Stimulated activated CD4-positive, alpha-beta T cell treated with anti-CD3 and anti-CD28 coated beads, Interleukin-4, amount 100 ng/mL, for 4 hours (primary cell): ENCODE data around the gene GAS7.

ENCODE experiments used
- DNase-seq, 2 experiments: peaks; one replicate each; pipeline ENCODE4 v3.0.0-alpha.2; 2020

GAS7 gene

GRCh38 chr17:9868552-9868951 is 329.9 kb downstream of the GAS7 start:
- DNase-seq, result no peak

DNA sequence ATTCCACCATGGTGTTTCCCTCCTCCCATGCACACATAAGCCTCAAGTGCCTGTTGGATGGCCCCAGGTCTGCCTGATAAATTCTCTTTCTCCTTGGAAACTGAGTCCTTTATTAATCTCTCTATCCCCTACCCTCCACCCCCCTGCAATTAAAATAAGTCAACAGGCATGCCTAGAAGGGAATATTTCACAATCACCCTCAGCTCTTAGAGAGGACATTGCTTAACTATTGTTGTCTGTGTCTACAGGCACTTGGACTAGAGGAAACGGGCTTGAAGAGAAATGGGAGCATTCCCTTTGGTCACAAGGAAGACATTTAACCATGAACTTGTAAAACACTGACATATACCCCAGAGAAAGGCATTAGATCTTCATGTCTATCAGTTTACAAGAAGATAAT is 332.8 kb downstream of the GAS7 start:
- DNase-seq, result no peak

DNA sequence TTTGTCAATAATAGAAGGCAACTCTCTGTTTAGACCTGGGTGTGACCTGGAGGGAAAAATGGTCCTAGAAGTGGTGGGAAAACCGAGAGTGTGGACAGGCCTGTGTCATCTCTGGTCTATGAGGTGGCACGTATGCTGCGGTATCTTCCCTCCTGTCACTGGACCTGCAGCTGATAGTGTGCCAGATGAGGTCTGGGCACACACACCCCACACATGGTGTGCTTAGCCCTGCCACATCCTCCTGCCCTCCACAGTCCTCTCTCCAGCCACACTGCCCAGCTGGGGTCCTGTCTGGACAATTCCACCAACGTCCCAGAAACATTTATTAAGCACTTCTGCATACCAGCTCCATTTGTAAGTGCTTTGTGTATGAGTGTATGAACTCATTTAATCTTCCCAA is 335.5 kb downstream of the GAS7 start:
- DNase-seq, result no peak

- no peak for DNase-seq
Measured at GRCh38 chr17:9862220-9862619, 336.2 kb downstream of the GAS7 start.

DNA sequence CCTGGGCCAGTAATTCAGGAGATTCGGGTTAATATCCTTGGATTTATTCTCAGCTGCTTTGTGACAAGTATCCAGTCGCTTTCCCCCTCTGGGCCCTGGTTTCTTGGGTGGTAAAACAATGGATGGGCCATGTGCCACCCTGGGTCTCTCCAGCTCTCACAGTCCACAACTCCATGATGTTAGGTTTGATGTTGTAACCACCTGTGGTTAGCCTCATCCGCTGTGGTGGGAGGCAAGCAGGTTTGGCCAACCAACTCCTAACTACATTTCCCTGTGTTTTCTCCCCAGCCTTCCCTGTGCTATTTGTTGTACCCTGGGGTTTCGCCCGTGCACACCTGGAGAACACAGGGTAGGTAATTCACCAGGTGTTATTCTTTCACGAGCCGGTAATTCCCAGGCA is 337.6 kb downstream of the GAS7 start:
- DNase-seq, result no peak
